Measurements from ENCODE around the gene TYW3. TPM values are rescaled to one million over a fixed set of nuclear protein-coding genes. Genes with fewer than 3 reads are reported as not detected.

The TYW3 gene
- total and polyA plus RNA-seq, 2 of the 4 experiments (the other 2 are of a cell fraction) = 9.3 to 16.5 TPM

DNA sequence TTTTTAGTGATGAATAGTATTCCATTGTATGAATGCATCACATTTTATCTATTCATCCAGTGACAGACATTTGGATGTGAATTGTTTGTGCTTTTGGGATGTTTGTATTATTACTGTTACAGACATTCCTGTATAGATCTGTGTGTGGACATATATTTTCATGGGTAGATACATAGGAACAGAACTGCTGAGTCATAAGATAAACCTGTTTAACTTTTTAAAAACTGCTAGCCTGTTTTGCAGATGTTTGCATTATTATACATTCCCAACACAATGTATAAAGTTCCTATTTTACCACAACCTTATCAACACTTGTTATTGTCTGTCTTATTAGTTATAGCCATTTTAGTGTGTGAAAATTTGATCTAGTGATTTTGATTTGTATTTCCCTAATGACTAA is 46.8 kb downstream of the TYW3 start:
- in situ Hi-C loops (cut with MboI; ENCODE audit: low sequenced_read_pairs) (no loop called here), intact Hi-C loops (cut with micrococcal nuclease) (no loop called here), dilution Hi-C loops (cut with HindIII; ENCODE audit: low sequenced_read_pairs, unreplicated experiment) (no loop called here)
- no peaks in the 10 kb centered on the region for H3K9me1 ChIP-seq (ENCODE audit: insufficient read depth, low read length)
- H2BK120ac ChIP-seq (ENCODE audit: low read depth, low read length) = no peak overlapping the region
- no peak overlapping the region for H3K56ac ChIP-seq (ENCODE audit: extremely low read depth, insufficient read depth, low read length)
- no peaks in the 10 kb centered on the region for H3K79me1 ChIP-seq (ENCODE audit: low read depth in 1 of 2, low read length in 2 of 2)
- no peak overlapping the region for H3K27ac ChIP-seq (ENCODE audit: insufficient read depth, low read length)
- no peaks in the 10 kb centered on the region for H3K9me3 ChIP-seq (ENCODE audit: control insufficient read depth, insufficient read depth, low read length)
- TF ChIP-seq POLR2A (IDR thresholded peaks at IDR 0.05; ENCODE audit: low read depth, low read length) (no peak), NFE2L2 (IDR thresholded peaks at IDR 0.05; ENCODE audit: low read depth, low read length) (peak; percentile 75), MAFK (IDR thresholded peaks at IDR 0.05; ENCODE audit: low read depth, low read length) (peak; percentile 68; the same call in 1 of the 2 replicates)
- H3K23ac ChIP-seq (ENCODE audit: low read depth, low read length) = no peak overlapping the region
- no peak overlapping the region for H3K18ac ChIP-seq (ENCODE audit: low read depth, low read length)
- no peak overlapping the region for H4K5ac ChIP-seq (ENCODE audit: low read depth, low read length)
- ChIA-PET CTCF (no interaction called here), POLR2A (ENCODE audit: unreplicated experiment) (no interaction called here)
- no peaks in the 10 kb centered on the region for H3K4me1 ChIP-seq (ENCODE audit: control insufficient read depth, insufficient read depth, low read length)
- H4K20me1 ChIP-seq (ENCODE audit: insufficient read depth, low read length) = no peaks in the 10 kb centered on the region
- no peaks in the 10 kb centered on the region for H3K36me3 ChIP-seq (ENCODE audit: control insufficient read depth, insufficient read depth, low read length)
- no peak overlapping the region for H3K4me3 ChIP-seq (ENCODE audit: insufficient read depth, low read depth, low read length)
- H3K14ac ChIP-seq (replicated peaks; ENCODE audit: low read depth, low read length) = no peak overlapping the region
- no peak overlapping the region for H3K9ac ChIP-seq (ENCODE audit: low read depth, low read length)
- no peak overlapping the region for H2BK20ac ChIP-seq (ENCODE audit: low read depth, low read length)
- H3K4me2 ChIP-seq (ENCODE audit: low read depth, low read length) = no peak overlapping the region
- H3K4ac ChIP-seq (ENCODE audit: low read depth, low read length) = no peak overlapping the region
- H2AK9ac ChIP-seq (replicated peaks; ENCODE audit: low read depth, low read length, poor library complexity) = no peak overlapping the region
- no peaks in the 10 kb centered on the region; the same call in 1 of the 2 replicates for H3K27me3 ChIP-seq (ENCODE audit: control insufficient read depth, insufficient read depth, low read length)
- H2BK5ac ChIP-seq (ENCODE audit: low read depth, low read length, poor library complexity, severe bottlenecking) = no peak overlapping the region
- H2AFZ ChIP-seq (replicated peaks; ENCODE audit: low read length, poor library complexity) = no peak overlapping the region
- no peak overlapping the region for H2AK5ac ChIP-seq (ENCODE audit: low read depth, low read length)
- BruUV-seq (replicated peaks) = no TSS peak
- DNase-seq (no peak), ATAC-seq (ENCODE audit: low read depth) (no peak)
- H2BK15ac ChIP-seq (ENCODE audit: low read depth, low read length) = no peak overlapping the region
- no peak overlapping the region for H4K91ac ChIP-seq (ENCODE audit: insufficient read depth, low read depth, low read length)
- H4K8ac ChIP-seq (ENCODE audit: low read depth in 2 of 2, low read length in 2 of 2) = no peak overlapping the region

Data from IMR-90 (cell line).